Stimulated activated CD4-positive, alpha-beta T cell treated with anti-CD3 and anti-CD28 coated beads, Interleukin-15, amount 100 ng/mL, for 1 hour (primary cell): ENCODE measurements around the gene HAUS1.
A peak's percentile ranks its signal among the peaks of the same experiment; 100 is the strongest.
"Not testable (repeated sequence)": the region's sequence is repeated elsewhere in the genome, so short reads cannot be mapped to it uniquely, and the experiment has no call there.

Source experiments
- DNase-seq, 2 donors: peaks; one replicate each; pipeline ENCODE4 v3.0.0-alpha.2; 2020; ENCODE audit warnings: low read depth in 1 of 2, low spot score in 1 of 2

Gene HAUS1

GRCh38 chr18:46088501-46088900 is 15.7 kb upstream of the HAUS1 start:
- DNase-seq = not testable (repeated sequence)

- DNase-seq = no peak
Observed at GRCh38 chr18:46095532-46095931, 8.7 kb upstream of the HAUS1 start.

- no peak for DNase-seq
Observed at GRCh38 chr18:46096651-46097300, 7.4 kb upstream of the HAUS1 start.

GRCh38 chr18:46097431-46097800 is 6.8 kb upstream of the HAUS1 start:
- no peak for DNase-seq

- peak; percentile 61 to 79 for DNase-seq
Observed at GRCh38 chr18:46097801-46098615, 6.2 kb upstream of the HAUS1 start, which contains the start of gene ATP5F1A. TSS of gene ATP5F1A (minus strand) at chr18:46098296. CDS start at chr18:46098231, 65 bp downstream.

- DNase-seq = no peak
Observed at GRCh38 chr18:46098616-46098933, 5.6 kb upstream of the HAUS1 start.

GRCh38 chr18:46099463-46099862 is 4.7 kb upstream of the HAUS1 start:
- DNase-seq = no peak

- DNase-seq = no peak
Observed at GRCh38 chr18:46109386-46109785, 5.2 kb downstream of the HAUS1 start.

- DNase-seq = no peak
Observed at GRCh38 chr18:46110406-46110805, 6.2 kb downstream of the HAUS1 start.

GRCh38 chr18:46113751-46114150 is 9.6 kb downstream of the HAUS1 start:
- no peak for DNase-seq

- not testable (repeated sequence) for DNase-seq
Observed at GRCh38 chr18:46126625-46127024, 22.4 kb downstream of the HAUS1 start.

- DNase-seq = no peak
Observed at GRCh38 chr18:46130061-46130460, 25.9 kb downstream of the HAUS1 start.

GRCh38 chr18:46130549-46130948 is 26.4 kb downstream of the HAUS1 start:
- DNase-seq = not testable (repeated sequence)

GRCh38 chr18:46133534-46133933 is 29.3 kb downstream of the HAUS1 start:
- no peak for DNase-seq

- no peak for DNase-seq
Observed at GRCh38 chr18:46134920-46135675, 30.9 kb downstream of the HAUS1 start.

- DNase-seq = no peak
Observed at GRCh38 chr18:46140173-46140572, 36.0 kb downstream of the HAUS1 start.

GRCh38 chr18:46141199-46141598 is 37.0 kb downstream of the HAUS1 start:
- DNase-seq = no peak

- DNase-seq = no peak
Observed at GRCh38 chr18:46148810-46149209, 44.6 kb downstream of the HAUS1 start.

- no peak for DNase-seq
Observed at GRCh38 chr18:46152436-46152807, 48.2 kb downstream of the HAUS1 start.

GRCh38 chr18:46152808-46153617 is 48.8 kb downstream of the HAUS1 start:
- DNase-seq = no peak

- DNase-seq = peak in 1 of 2 donors; percentile 36
Observed at GRCh38 chr18:46155641-46156051, 51.5 kb downstream of the HAUS1 start.
